Stomach (tissue), 9 donors: ENCODE measurements around the gene DENND1B. TPM values are rescaled to one million over a fixed set of nuclear protein-coding genes. Genes with fewer than 3 reads are reported as not detected.

Source experiments
- DNase-seq, 2 donors: peaks; one replicate each; pipeline versions ENCODE4 v3.0.0 to v3.0.0-alpha.2; 2013 to 2019
- H3K27ac ChIP-seq, 5 donors: fragments of 200-600 bp in 4 of 5; sonication (generic) in 4 of 5; one replicate each; pipeline ENCODE4 v1.5.1; 2013 to 2019; ENCODE audit warnings: mild to moderate bottlenecking in 1 of 5, moderate library complexity in 1 of 5
- H3K27me3 ChIP-seq, 3 donors: fragments of 200-600 bp; sonication (generic); one replicate each; pipeline ENCODE4 v1.5.1; 2017 to 2019; ENCODE audit warnings: mixed run types in 1 of 3
- H3K36me3 ChIP-seq, 4 donors: fragments of 200-600 bp; sonication (generic); 1 replicate in 3 of 4; 2 replicates in 1 of 4; pipeline ENCODE4 v1.5.1; 2016 to 2019
- H3K4me1 ChIP-seq, 4 donors: fragments of 200-600 bp; sonication (generic); one replicate each; pipeline ENCODE4 v1.5.1; 2016 to 2019
- H3K4me3 ChIP-seq, 4 donors: fragments of 200-600 bp; sonication (generic) in 3 of 4; one replicate each; pipeline ENCODE4 v1.5.1; 2016 to 2019; ENCODE audit warnings: mild to moderate bottlenecking in 1 of 4
- H3K9me3 ChIP-seq, 4 donors: fragments of 200-600 bp; sonication (generic); one replicate each; pipeline ENCODE4 v1.5.1; 2016 to 2019
- EP300 ChIP-seq: sonication (generic); formaldehyde crosslinking; IDR thresholded peaks from one replicate; pipeline ENCODE4 v1.6.1; 2017; ENCODE audit warnings: antibody characterized with exemption
- POLR2A ChIP-seq, 4 donors: fragments of 450-650 bp; IDR thresholded peaks; one replicate each; pipeline ENCODE4 v1.6.1; 2016; ENCODE audit warnings: antibody characterized with exemption in 4 of 4, control low read depth in 2 of 4, mild to moderate bottlenecking in 1 of 4, moderate library complexity in 1 of 4
- POLR2AphosphoS5 ChIP-seq, 3 donors: sonication (generic); formaldehyde crosslinking; IDR thresholded peaks; one replicate each; pipeline ENCODE4 v1.6.1; 2016; ENCODE audit warnings: antibody characterized with exemption in 3 of 3
- WGBS, 5 donors: extraction: QIAGEN DNeasy Blood & Tissue Kit in 3 of 5; methylation state at CpG; one replicate each; pipeline versions ENCODE4 v1.1.5 to v1.1.7; 2013 to 2018; 5-methylcytosine and 5-hydroxymethylcytosine counted together
- intact Hi-C: fragments of 100-400 bp; cut with DNase I; formaldehyde crosslinking; loops from one replicate; pipeline ENCODE4 v1.15.1; 2023; ENCODE audit warnings: low total_unique reads
- polyA plus RNA-seq, 3 donors: library from polyadenylated mRNA; stranded (reverse); fragments of 200-250 nt; gene quantifications; one replicate each; pipeline ENCODE4 v1.2.3, GENCODE V29; 2013
- total RNA-seq, 5 donors: library from RNA; depleted of rRNA; stranded (reverse); fragments of >200 nt; gene quantifications; one replicate each; pipeline versions ENCODE4 v1.1.0 to v1.2.3, GENCODE V29; 2014 to 2016
- TF ChIP-seq, protein P1 (sequence below), 7 experiments: fragments of 450-650 bp in 4 of 7; fragments of 200-600 bp in 3 of 7; sonication (generic) in 3 of 7; IDR thresholded peaks; one replicate each; pipeline ENCODE4 v1.5.1; 2016 to 2019; ENCODE audit warnings: antibody characterized with exemption in 7 of 7, control low read depth in 2 of 7, mild to moderate bottlenecking in 1 of 7
- donor health status: healthy with polysubstance abuse.
- donor health status: Bipolar disorder and iron deficiency.
- donor health status: healthy.

The DENND1B gene
- total and polyA plus RNA-seq, 8 donors = 2.9 to 435 (median 13.7) TPM

DNA sequence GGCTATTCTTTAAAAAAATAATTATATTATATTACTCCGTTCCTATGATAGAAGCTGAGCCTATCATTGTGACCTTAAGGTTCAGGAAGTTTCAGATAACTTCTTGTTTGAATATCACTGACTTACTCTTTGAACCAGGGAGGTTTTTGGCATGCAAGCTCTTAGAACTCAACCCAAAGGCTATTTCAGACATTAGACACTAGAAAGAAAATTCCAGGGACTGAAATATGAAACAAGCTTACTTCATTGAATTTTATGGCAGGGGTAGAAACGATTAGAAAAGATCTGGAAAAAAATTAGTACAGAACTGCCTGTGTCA is 159.6 kb downstream of the DENND1B start:
- DNase-seq = no peak
- H3K4me1 ChIP-seq = peaks cover 0 to 10% (median 0%) of the 10 kb centered on the region in 4 donors
- TF ChIP-seq, protein P1, sequence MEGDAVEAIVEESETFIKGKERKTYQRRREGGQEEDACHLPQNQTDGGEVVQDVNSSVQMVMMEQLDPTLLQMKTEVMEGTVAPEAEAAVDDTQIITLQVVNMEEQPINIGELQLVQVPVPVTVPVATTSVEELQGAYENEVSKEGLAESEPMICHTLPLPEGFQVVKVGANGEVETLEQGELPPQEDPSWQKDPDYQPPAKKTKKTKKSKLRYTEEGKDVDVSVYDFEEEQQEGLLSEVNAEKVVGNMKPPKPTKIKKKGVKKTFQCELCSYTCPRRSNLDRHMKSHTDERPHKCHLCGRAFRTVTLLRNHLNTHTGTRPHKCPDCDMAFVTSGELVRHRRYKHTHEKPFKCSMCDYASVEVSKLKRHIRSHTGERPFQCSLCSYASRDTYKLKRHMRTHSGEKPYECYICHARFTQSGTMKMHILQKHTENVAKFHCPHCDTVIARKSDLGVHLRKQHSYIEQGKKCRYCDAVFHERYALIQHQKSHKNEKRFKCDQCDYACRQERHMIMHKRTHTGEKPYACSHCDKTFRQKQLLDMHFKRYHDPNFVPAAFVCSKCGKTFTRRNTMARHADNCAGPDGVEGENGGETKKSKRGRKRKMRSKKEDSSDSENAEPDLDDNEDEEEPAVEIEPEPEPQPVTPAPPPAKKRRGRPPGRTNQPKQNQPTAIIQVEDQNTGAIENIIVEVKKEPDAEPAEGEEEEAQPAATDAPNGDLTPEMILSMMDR (IDR thresholded peaks at IDR 0.05) = no peak
- TF ChIP-seq EP300 (no peak), POLR2AphosphoS5 (IDR thresholded peaks at IDR 0.05) (no peak), POLR2A (IDR thresholded peaks at IDR 0.05) (no peak)
- no peaks in the 10 kb centered on the region for H3K27me3 ChIP-seq
- no peak overlapping the region for H3K27ac ChIP-seq
- H3K4me3 ChIP-seq = no peak overlapping the region
- intact Hi-C loops = no loop called here
- H3K9me3 ChIP-seq = no peaks in the 10 kb centered on the region
- 47 to 64% (median 52%) methylated on average over 2 of the region's 2 CpGs for WGBS, 5 donors
- peaks cover 0 to 9% (median 3%) of the 10 kb centered on the region in 4 donors for H3K36me3 ChIP-seq

DNA sequence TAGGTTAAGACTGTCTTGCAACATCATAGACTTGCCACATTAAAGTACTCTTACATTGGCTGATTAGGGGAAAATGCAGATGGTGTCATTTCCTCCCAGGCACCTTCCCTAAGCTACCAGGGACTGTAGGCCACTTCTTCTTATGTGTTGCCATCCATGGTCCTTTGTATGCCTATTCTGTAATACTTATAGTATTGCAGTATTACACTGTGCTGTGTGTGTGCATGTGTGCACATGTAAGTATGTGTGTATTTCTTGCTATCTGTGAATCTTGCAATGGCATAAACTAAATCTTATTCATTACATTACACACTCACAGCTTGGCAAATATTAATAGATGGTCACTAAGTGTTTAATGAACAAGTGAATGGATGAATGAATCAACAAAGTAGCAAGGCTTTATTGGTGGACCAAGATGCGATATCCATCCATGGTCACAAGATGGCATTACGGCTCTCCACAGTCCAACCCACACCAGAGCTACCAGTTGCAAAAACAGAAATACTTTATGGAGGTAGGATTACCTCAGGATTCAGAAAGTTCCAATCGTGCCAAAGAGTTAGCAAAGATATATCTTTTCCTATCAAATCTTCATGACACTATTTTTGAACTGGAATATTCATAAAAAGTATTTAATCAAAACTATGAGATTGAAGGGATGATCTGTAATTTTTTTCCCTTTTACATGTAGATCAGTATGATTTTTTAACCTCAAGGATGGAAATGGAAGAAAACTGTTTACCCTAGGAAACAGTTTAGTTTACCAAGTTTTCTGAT is 160.2 kb downstream of the DENND1B start:
- Histone ChIP-seq H3K4me3 (no peak overlapping the region), H3K9me3 (no peaks in the 10 kb centered on the region), H3K27ac (no peak overlapping the region), H3K4me1 (peaks cover 0 to 10% (median 0%) of the 10 kb centered on the region in 4 donors), H3K36me3 (peaks cover 0 to 9% (median 3%) of the 10 kb centered on the region in 4 donors), H3K27me3 (no peaks in the 10 kb centered on the region)
- TF ChIP-seq, protein P1 (IDR thresholded peaks at IDR 0.05) = peak in 5 of 7 experiments; percentile 33 to 58 (median 49)
- no peak for TF ChIP-seq POLR2AphosphoS5 (IDR thresholded peaks at IDR 0.05)
- peak; percentile 25 to 71 for DNase-seq
- intact Hi-C loops = no loop called here
- 22 to 37% (median 31%) methylated on average over 3 of the region's 3 CpGs for WGBS, 5 donors

DNA sequence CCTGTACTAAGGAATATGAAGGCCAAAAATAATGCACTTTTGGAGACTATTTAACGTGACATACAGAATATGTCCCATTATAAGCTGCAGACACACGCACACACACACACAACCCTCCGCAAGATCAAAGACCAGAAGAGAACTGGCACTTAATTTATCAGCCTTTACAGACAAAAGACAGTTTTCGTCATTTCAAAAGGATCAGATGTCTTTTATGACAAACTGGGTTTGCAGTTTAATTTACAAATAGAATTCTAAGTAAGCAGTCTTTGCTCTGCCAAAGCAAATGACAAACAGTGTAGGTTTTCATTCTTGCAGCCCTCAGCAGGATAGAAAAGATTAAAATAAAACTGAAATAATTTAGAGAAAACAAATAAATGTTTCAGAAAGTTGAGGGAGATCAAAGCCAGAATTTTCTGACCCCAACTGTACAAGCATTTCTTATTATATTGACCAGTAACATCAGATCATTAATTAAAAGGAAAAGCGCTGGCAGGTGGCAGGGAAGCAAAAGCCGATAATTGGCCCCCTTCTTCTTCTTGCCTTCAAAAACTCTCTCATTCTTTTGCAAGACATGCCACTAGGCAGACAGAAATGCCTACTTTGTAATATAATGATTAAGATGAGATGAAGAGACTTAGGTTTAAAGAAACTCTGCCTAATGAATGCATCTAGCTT is 169.0 kb downstream of the DENND1B start:
- no peaks in the 10 kb centered on the region for H3K4me1 ChIP-seq
- WGBS, 5 donors = 93 to 97% (median 95%) methylated on average over 6 of the region's 6 CpGs
- H3K27ac ChIP-seq = no peak overlapping the region
- no peaks in the 10 kb centered on the region for H3K9me3 ChIP-seq
- TF ChIP-seq POLR2AphosphoS5 (IDR thresholded peaks at IDR 0.05) (no peak), POLR2A (IDR thresholded peaks at IDR 0.05) (no peak), EP300 (no peak)
- TF ChIP-seq, protein P1 (IDR thresholded peaks at IDR 0.05) = no peak
- H3K36me3 ChIP-seq = no peaks in the 10 kb centered on the region
- H3K4me3 ChIP-seq = no peak overlapping the region
- intact Hi-C loops = no loop called here
- H3K27me3 ChIP-seq = no peaks in the 10 kb centered on the region
- DNase-seq = no peak

DNA sequence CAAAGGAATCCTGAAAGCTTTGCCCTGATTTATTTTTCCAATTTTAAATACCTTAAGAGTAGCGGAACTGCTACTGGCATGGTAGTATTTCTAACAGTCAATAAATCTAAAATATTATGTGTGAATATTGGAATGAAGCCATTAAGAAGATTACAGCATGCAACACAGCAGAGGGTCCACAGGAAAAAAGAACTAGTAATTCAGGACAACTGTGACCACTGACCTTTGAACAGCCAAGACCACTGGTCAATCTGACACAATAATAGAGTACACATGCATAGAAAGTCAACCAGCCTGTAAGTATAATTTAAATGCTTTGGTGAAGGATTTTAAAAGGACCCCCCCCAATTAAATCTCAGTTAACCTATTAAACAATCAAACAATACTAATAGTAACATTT is 171.0 kb downstream of the DENND1B start:
- WGBS, 5 donors = 95 to 100% (median 96%) methylated on average over 1 of the region's 1 CpG
- DNase-seq = no peak
- Histone ChIP-seq H3K36me3 (peaks cover 0 to 5% (median 0%) of the 10 kb centered on the region in 4 donors), H3K4me1 (no peaks in the 10 kb centered on the region), H3K27me3 (no peaks in the 10 kb centered on the region), H3K9me3 (no peaks in the 10 kb centered on the region), H3K27ac (no peak overlapping the region), H3K4me3 (no peak overlapping the region)
- TF ChIP-seq POLR2A (IDR thresholded peaks at IDR 0.05) (no peak), EP300 (no peak), POLR2AphosphoS5 (IDR thresholded peaks at IDR 0.05) (no peak)
- TF ChIP-seq, protein P1 (IDR thresholded peaks at IDR 0.05) = no peak
- intact Hi-C loops = no loop called here
